NB4 (cell line): ENCODE results near the gene PDS5B.

Experiments
- DNase-seq: peaks from one replicate; pipeline ENCODE4 v3.0.0; 2010; ENCODE audit warnings: low read depth
- H3K4me3 ChIP-seq: one replicate; pipeline ENCODE4 v1.5.1; 2011; ENCODE audit warnings: mild to moderate bottlenecking, low read depth, low read length, moderate library complexity
- MYC ChIP-seq: IDR thresholded peaks from 2 replicates; pipeline ENCODE4 v1.6.1; 2011; ENCODE audit warnings: low read depth, low read length
- POLR2A ChIP-seq: IDR thresholded peaks from 2 replicates; pipeline ENCODE4 v1.6.1; 2011; ENCODE audit warnings: mild to moderate bottlenecking; ENCODE audit not compliant: insufficient read length; ENCODE audit errors: extremely low read depth
- TF ChIP-seq, protein P1 (sequence below): IDR thresholded peaks from 2 replicates; pipeline ENCODE4 v1.6.1; 2011; ENCODE audit warnings: low read depth, low read length
- TF ChIP-seq, protein P2 (sequence below): IDR thresholded peaks from one replicate; pipeline ENCODE4 v1.5.1; 2012; ENCODE audit warnings: low read depth, low read length

Gene PDS5B

DNA sequence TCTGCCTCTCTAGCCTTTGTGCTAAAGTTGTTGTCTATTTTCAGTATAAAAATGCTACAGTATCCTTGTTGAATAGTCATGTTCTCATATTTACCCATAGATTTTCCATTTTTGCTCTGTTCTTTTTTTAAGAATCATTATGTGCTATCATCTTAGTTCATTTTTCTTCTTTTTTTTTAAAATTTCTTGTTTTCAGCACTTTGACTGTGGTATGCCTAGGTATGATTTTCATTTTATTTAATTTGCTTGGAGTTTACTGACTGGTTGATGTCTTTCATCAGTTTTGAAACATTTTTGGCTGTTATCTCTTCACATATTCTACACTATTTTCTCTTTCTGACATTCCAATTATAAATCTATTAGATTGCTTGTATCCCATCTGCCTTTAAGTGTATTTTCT, 192.9 kb downstream of the PDS5B start:
- TF ChIP-seq, protein P1, sequence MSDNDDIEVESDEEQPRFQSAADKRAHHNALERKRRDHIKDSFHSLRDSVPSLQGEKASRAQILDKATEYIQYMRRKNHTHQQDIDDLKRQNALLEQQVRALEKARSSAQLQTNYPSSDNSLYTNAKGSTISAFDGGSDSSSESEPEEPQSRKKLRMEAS: no peak
- no peak for TF ChIP-seq MYC
- no peak for TF ChIP-seq POLR2A
- TF ChIP-seq, protein P2, sequence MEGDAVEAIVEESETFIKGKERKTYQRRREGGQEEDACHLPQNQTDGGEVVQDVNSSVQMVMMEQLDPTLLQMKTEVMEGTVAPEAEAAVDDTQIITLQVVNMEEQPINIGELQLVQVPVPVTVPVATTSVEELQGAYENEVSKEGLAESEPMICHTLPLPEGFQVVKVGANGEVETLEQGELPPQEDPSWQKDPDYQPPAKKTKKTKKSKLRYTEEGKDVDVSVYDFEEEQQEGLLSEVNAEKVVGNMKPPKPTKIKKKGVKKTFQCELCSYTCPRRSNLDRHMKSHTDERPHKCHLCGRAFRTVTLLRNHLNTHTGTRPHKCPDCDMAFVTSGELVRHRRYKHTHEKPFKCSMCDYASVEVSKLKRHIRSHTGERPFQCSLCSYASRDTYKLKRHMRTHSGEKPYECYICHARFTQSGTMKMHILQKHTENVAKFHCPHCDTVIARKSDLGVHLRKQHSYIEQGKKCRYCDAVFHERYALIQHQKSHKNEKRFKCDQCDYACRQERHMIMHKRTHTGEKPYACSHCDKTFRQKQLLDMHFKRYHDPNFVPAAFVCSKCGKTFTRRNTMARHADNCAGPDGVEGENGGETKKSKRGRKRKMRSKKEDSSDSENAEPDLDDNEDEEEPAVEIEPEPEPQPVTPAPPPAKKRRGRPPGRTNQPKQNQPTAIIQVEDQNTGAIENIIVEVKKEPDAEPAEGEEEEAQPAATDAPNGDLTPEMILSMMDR: no peak
- no peak overlapping the region for H3K4me3 ChIP-seq
- DNase-seq: no peak

DNA sequence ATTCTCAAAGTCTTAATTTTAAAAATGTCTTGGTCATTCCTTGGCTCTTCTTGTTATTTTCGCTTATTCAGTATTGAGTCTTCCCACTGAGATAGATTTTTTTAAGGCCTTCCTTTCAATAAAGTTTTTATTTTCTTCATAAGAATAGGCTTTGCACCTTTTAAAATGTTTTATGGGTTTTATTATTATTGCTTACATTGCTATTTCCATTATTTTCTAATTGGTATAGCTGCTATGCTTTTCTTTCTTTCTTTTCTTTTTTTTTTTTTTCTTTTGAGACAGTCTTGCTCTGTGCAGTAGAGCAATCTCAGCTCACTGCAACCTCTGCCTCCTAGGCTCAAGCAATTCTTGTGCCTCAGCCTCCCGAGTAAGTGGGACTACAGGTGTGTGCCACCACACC, 195.7 kb downstream of the PDS5B start:
- TF ChIP-seq, protein P2: no peak
- TF ChIP-seq, protein P1: no peak
- TF ChIP-seq POLR2A: no peak
- no peak for TF ChIP-seq MYC
- no peak for DNase-seq
- H3K4me3 ChIP-seq: no peak overlapping the region

DNA sequence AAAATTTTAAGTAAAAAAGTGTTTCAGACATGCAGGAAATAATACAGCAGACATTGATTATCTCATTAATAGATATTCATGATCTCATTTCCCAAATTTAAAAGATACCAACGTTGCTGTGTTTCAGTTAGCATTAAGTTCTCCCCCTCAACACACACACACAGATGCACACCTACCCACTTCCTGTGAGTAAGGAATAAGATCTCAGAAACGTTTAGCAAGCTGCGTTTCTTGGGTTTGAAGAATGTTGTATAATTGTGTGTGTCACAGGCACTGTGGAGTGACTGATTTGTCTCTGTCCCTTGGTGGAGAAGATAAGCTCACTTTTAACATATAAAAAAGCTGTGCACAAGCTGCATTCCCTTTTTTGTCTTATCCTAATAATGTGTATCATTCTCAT, 196.8 kb downstream of the PDS5B start:
- H3K4me3 ChIP-seq: no peak overlapping the region
- peak; percentile 49 for DNase-seq
- TF ChIP-seq, protein P2: no peak
- TF ChIP-seq POLR2A: no peak
- TF ChIP-seq MYC: peak; percentile 58

DNA sequence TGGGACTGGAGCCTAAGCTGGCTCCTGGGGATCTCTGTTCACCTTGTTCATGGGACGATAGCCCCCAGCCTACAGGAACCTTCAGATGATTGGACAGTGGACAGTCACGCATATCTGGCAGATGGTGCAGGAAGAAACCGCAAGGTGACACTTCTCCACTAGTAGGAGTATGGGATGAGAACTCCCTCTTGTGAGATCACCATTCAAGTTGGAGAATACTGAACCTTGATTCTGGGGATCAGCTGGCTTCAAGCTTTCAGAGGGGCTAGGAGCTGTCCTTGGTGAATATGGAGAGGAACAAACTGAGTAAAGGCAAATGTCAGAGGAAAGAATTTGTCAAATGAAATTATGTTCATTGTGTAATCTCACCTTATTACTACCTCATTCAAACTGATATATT, 204.5 kb downstream of the PDS5B start:
- DNase-seq: peak; percentile 26
- H3K4me3 ChIP-seq: no peak overlapping the region
- no peak for TF ChIP-seq POLR2A
- TF ChIP-seq, protein P2: peak; percentile 16
- TF ChIP-seq, protein P1: no peak

DNA sequence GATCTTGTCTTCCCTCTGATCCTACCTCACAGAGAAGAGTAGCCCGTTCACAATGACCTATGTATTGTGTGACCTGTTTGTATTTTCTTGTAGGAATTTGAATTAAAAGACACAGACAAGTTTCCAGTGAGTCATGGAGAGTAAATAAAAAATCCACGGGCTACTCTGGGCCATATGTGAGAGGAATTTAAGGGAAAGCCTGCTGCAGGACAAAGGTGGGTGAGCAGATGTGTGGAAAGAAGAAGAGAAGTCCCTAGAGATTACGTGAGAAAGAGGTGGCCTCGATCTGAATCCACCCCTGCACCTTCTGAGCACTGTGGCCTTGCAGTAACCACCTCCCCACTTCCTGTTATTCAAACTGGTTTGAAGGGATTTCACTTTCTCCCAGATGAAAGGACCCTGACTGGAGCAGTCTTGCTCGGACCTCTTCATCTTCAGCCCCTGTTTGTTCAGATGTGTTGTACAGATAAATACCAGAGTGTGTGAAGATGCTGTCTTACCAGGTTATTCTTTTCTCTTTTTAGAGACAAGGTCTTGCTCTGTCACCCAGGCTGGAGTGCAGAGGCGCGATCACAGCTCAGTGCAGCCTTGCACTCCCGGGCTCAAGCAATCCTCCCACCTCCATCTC, 205.4 kb downstream of the PDS5B start:
- no peak overlapping the region for H3K4me3 ChIP-seq
- TF ChIP-seq, protein P2: no peak
- DNase-seq: peak; percentile 44

DNA sequence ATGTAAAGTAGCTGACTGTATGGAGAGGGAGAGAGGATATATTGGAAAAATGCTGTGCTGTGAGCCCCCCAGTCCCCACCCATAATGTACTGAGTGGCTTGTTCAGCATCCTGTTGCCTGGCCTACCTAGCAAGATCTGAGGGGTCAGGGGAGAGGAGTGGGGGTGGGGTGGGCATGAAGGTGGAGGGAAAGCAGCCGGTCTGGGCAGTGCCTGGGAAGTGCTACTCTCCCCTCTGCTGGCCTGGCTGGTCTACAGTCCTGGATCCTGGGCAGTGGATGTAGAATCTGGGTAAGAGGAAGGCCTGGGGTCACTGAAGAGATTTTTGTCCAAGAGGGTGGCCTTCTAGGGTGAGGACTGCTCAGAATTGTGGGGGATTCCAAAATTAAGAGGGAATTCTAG, 210.5 kb downstream of the PDS5B start:
- no peak for DNase-seq
- no peak for TF ChIP-seq POLR2A
- TF ChIP-seq, protein P1: no peak
- TF ChIP-seq, protein P2: no peak
- TF ChIP-seq MYC: no peak
- H3K4me3 ChIP-seq: no peak overlapping the region
